Skeletal muscle satellite cell (primary cell): ENCODE measurements around the gene RTKN2.
"Not testable (repeated sequence)": the region's sequence is repeated elsewhere in the genome, so short reads cannot be mapped to it uniquely, and the experiment has no call there.

ENCODE experiments used
- H3K27me3 ChIP-seq: 2 replicates; pipeline ENCODE4 v1.7.0; 2013; ENCODE audit warnings: low read length; ENCODE audit not compliant: control insufficient read depth, insufficient read depth
- H3K36me3 ChIP-seq: 2 replicates; pipeline ENCODE4 v1.7.0; 2013; ENCODE audit warnings: mild to moderate bottlenecking, control low read depth, low read length; ENCODE audit not compliant: insufficient read depth
- H3K4me1 ChIP-seq: 2 replicates; pipeline ENCODE4 v1.7.0; 2013; ENCODE audit warnings: low read length; ENCODE audit not compliant: control insufficient read depth, insufficient read depth
- H3K4me2 ChIP-seq: 2 replicates; pipeline ENCODE4 v1.7.0; 2013; ENCODE audit warnings: mild to moderate bottlenecking, low read length
- H3K4me3 ChIP-seq: 2 replicates; pipeline ENCODE4 v1.7.0; 2013; ENCODE audit warnings: low read length
- H3K9ac ChIP-seq: 2 replicates; pipeline ENCODE4 v1.7.0; 2013; ENCODE audit warnings: mild to moderate bottlenecking, low read depth, low read length, moderate library complexity
- H3K9me3 ChIP-seq: replicated peaks from 2 replicates; pipeline ENCODE4 v1.7.0; 2013; ENCODE audit warnings: mild to moderate bottlenecking, control low read depth, low read length

RTKN2 gene

DNA sequence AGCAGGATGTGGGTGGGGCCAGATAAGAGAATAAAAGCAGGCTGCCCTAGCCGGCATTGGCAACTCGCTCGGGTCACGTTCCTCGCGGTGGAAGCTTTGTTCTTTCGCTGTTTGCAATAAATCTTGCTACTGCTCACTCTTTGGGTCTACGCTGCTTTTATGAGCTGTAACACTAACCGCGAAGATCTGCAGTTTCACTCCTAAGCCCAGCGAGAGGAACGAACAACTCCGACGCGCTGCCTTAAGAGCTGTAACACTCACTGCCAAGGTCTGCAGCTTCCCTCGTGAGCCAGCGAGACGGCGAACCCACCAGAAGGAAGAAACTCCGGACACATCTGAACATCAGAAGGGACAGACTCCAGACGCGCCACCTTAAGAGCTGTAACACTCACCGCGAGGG is 12.7 kb upstream of the RTKN2 start:
- not testable (repeated sequence) for H3K27me3 ChIP-seq
- H3K9ac ChIP-seq: peak overlapping the region; percentile 65
- peaks cover 26% of the 10 kb centered on the region for H3K4me1 ChIP-seq

GRCh38 chr10:62280392-62280791 is 11.7 kb upstream of the RTKN2 start:
- H3K27me3 ChIP-seq, H3K9ac ChIP-seq, H3K4me3 ChIP-seq, H3K4me2 ChIP-seq, H3K9me3 ChIP-seq, H3K36me3 ChIP-seq: not testable (repeated sequence)
- peaks cover 26% of the 10 kb centered on the region for H3K4me1 ChIP-seq

More for the DNA sequence above, 12.7 kb upstream of the RTKN2 start:
- H3K4me2 ChIP-seq: peak overlapping the region; percentile 83
- H3K9me3 ChIP-seq, H3K36me3 ChIP-seq: not testable (repeated sequence)
- peak overlapping the region; percentile 68 for H3K4me3 ChIP-seq

DNA sequence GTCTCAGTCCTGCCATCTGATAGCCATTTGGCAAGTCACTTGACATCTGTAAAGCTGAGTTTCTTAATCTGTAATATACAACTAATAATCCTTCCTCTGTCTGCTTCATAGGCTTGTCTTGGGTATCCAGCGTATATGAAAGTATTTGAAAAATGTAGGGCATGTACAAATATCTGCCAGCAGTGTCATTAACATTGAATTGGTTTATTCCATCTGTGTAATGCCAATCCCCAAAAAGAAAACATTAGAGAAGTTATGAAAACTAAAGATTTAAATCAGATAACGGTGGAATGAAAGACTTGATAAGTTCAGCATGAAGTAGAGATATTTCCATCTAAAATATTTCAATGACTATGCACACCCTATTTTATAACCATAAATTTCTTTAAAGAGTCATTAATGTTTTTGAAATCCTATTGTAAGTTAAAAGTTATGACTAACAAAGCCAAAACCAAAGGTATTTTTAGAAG is 9.8 kb upstream of the RTKN2 start:
- peak overlapping the region; percentile 32 for H3K4me2 ChIP-seq
- peaks cover 13% of the 10 kb centered on the region for H3K4me1 ChIP-seq
- H3K9ac ChIP-seq: no peak overlapping the region
- no peaks in the 10 kb centered on the region for H3K9me3 ChIP-seq
- no peak overlapping the region for H3K4me3 ChIP-seq
- no peaks in the 10 kb centered on the region for H3K27me3 ChIP-seq
- H3K36me3 ChIP-seq: no peaks in the 10 kb centered on the region

DNA sequence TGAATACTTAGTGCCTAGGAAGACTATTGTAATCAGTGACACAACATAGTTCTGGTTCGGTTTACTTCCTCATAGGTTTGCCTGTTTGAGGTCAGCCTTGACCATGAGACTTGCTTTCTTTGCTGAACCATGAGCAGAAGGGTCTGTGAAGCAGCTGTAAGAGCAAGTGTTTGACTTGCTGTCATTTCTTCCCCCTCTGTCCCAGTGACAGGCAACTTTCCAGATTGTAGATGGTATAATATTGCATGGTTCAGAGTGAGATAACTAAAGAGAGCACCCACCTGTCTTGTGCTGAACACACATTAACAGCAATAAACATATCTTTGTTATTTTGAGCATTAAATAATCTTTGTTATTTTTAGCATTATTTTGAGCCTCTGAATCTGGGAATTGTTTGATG is 9.3 kb upstream of the RTKN2 start:
- peaks cover 13% of the 10 kb centered on the region for H3K4me1 ChIP-seq
- H3K4me2 ChIP-seq: peak overlapping the region; percentile 3
- H3K9me3 ChIP-seq: no peaks in the 10 kb centered on the region
- H3K9ac ChIP-seq: no peak overlapping the region
- H3K36me3 ChIP-seq: no peaks in the 10 kb centered on the region
- no peaks in the 10 kb centered on the region for H3K27me3 ChIP-seq
- H3K4me3 ChIP-seq: no peak overlapping the region

GRCh38 chr10:62270020-62270419 is 1.4 kb upstream of the RTKN2 start:
- Histone ChIP-seq H3K9ac (no peak overlapping the region), H3K36me3 (no peaks in the 10 kb centered on the region), H3K9me3 (no peaks in the 10 kb centered on the region), H3K4me1 (peaks cover 13% of the 10 kb centered on the region), H3K4me3 (no peak overlapping the region), H3K4me2 (no peak overlapping the region), H3K27me3 (no peaks in the 10 kb centered on the region)

- H3K4me1 ChIP-seq: peaks cover 16% of the 10 kb centered on the region
- H3K36me3 ChIP-seq: no peaks in the 10 kb centered on the region
- H3K4me3 ChIP-seq: peak overlapping the region; percentile 86
- H3K9me3 ChIP-seq: no peaks in the 10 kb centered on the region
- peak overlapping the region; percentile 99 for H3K4me2 ChIP-seq
- no peaks in the 10 kb centered on the region for H3K27me3 ChIP-seq
- peak overlapping the region; percentile 72 for H3K9ac ChIP-seq
Observed at GRCh38 chr10:62268027-62268398, 631 bp downstream of the RTKN2 start.

GRCh38 chr10:62266611-62267010 is 2.0 kb downstream of the RTKN2 start:
- peaks cover 21% of the 10 kb centered on the region for H3K4me1 ChIP-seq
- H3K9me3 ChIP-seq: no peaks in the 10 kb centered on the region
- no peak overlapping the region for H3K4me3 ChIP-seq
- no peaks in the 10 kb centered on the region for H3K27me3 ChIP-seq
- peak overlapping the region; percentile 99 for H3K4me2 ChIP-seq
- H3K36me3 ChIP-seq: no peaks in the 10 kb centered on the region
- no peak overlapping the region for H3K9ac ChIP-seq

DNA sequence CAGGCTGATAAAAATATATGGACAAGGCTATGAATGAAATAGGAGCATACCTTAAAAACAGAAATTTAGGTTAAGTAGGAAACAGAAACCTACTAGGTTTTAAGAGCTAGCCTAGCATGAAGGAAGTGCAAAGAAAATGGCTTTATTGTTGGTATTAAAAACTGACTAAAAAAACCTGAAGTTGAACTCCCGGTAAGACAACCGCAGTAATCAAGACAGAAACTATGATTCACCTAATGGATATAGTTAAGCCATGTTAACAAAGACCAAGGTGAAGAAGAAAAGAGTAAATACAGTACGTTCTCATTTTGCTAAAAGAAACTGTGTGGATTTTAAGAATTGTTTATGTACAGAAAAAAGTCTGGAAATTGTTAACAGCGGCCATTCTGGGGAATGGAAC is 2.5 kb downstream of the RTKN2 start:
- Histone ChIP-seq H3K36me3 (no peaks in the 10 kb centered on the region), H3K4me2 (no peak overlapping the region), H3K4me1 (peaks cover 26% of the 10 kb centered on the region), H3K27me3 (no peaks in the 10 kb centered on the region), H3K9me3 (no peaks in the 10 kb centered on the region), H3K4me3 (no peak overlapping the region), H3K9ac (no peak overlapping the region)

DNA sequence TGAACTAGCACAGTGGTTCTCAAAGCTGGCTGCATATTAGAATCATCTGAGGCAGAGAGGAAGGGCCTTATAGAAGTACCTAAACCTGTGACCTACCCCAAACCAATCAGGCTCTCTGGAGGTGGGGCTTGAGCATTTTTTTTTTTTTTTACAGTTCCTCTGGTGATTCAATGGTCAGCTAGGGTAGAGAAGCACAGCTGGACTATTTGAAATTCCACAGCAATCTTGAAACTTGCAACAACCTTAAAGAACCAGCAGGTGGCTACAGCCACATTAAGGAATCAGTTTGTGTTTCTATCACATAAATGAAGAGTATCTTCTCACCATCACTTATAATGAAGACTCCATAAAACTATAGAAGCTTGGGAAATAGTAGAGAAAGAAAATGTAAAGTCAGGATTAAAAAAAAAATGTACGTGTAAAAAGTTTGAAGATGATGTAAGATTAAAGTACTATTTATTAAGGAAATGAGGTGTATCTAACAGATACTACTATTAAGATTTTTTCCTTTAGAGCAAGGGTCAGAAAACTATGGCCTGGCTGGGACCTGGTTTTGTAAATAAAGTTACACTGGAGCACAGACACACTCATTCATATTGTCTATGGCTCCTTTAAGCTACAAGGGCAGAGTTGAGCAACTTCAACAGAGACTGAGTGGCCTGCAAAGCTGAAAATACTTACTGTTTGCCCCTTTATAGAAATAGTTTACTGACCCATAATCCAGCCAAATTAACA is 3.8 kb downstream of the RTKN2 start:
- H3K4me2 ChIP-seq: no peak overlapping the region
- no peaks in the 10 kb centered on the region for H3K36me3 ChIP-seq
- no peaks in the 10 kb centered on the region for H3K27me3 ChIP-seq
- H3K4me1 ChIP-seq: peaks cover 27% of the 10 kb centered on the region
- H3K9ac ChIP-seq: no peak overlapping the region
- no peaks in the 10 kb centered on the region for H3K9me3 ChIP-seq
- H3K4me3 ChIP-seq: no peak overlapping the region

DNA sequence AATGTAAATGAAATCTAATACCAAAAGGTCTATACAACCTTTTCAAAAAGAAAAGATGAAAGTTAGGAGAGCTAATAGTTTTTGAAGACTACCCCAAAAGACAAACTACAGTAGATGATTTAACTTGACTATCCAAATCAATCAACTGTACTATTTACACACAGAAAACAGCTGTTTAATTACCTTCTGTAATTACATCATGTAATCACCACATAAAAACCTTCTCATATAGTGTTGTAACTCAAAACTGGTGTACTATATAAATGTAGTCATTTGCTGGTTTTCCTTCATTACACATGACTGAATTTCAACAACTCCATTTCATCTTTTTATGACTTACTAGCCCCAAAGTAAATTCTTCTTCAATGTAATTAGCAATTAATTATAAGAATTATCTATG is 4.5 kb downstream of the RTKN2 start:
- no peaks in the 10 kb centered on the region for H3K36me3 ChIP-seq
- no peak overlapping the region for H3K4me3 ChIP-seq
- no peak overlapping the region for H3K9ac ChIP-seq
- H3K4me1 ChIP-seq: peaks cover 23% of the 10 kb centered on the region
- H3K4me2 ChIP-seq: no peak overlapping the region
- H3K9me3 ChIP-seq: no peaks in the 10 kb centered on the region
- H3K27me3 ChIP-seq: no peaks in the 10 kb centered on the region

DNA sequence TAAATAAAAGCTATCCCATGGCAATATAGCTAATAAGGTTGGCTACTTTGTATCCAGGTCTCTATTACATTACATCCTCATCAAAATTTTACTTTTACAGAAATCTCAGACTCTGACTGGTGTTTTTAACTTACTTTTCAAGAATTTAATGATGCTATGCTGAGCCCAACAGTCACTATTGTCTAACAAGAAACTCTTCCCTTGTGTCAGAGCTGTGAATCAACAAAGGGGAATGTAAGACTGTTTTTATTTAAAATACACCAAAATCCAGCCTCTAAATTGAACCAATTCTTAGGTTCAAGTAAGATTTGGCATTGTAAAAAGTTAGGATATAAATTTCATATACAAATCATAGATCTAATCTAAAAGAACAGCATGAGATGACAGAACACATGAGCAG is 7.0 kb downstream of the RTKN2 start:
- Histone ChIP-seq H3K4me2 (no peak overlapping the region), H3K4me3 (no peak overlapping the region), H3K9me3 (no peaks in the 10 kb centered on the region), H3K27me3 (no peaks in the 10 kb centered on the region), H3K4me1 (peaks cover 16% of the 10 kb centered on the region), H3K9ac (no peak overlapping the region), H3K36me3 (no peaks in the 10 kb centered on the region)

GRCh38 chr10:62259998-62260397 is 8.6 kb downstream of the RTKN2 start:
- Histone ChIP-seq H3K27me3 (no peaks in the 10 kb centered on the region), H3K4me3 (no peak overlapping the region), H3K9ac (no peak overlapping the region), H3K36me3 (no peaks in the 10 kb centered on the region), H3K9me3 (no peaks in the 10 kb centered on the region), H3K4me1 (peaks cover 13% of the 10 kb centered on the region), H3K4me2 (no peak overlapping the region)
